GM19395 (cell line): ENCODE data around the gene PHAF1.
A peak's percentile ranks its signal among the peaks of the same experiment; 100 is the strongest.

Experiments used
- ATAC-seq: cut with Tn5 transposase; IDR thresholded peaks from one replicate; pipeline ENCODE4 v1.9.1; 2021; ENCODE audit warnings: mild to moderate bottlenecking, moderate library complexity; ENCODE audit not compliant: unreplicated experiment

The PHAF1 gene

GRCh38 chr16:67162506-67163163 lies 52.9 kb downstream of the PHAF1 start:
- no peak for ATAC-seq

DNA sequence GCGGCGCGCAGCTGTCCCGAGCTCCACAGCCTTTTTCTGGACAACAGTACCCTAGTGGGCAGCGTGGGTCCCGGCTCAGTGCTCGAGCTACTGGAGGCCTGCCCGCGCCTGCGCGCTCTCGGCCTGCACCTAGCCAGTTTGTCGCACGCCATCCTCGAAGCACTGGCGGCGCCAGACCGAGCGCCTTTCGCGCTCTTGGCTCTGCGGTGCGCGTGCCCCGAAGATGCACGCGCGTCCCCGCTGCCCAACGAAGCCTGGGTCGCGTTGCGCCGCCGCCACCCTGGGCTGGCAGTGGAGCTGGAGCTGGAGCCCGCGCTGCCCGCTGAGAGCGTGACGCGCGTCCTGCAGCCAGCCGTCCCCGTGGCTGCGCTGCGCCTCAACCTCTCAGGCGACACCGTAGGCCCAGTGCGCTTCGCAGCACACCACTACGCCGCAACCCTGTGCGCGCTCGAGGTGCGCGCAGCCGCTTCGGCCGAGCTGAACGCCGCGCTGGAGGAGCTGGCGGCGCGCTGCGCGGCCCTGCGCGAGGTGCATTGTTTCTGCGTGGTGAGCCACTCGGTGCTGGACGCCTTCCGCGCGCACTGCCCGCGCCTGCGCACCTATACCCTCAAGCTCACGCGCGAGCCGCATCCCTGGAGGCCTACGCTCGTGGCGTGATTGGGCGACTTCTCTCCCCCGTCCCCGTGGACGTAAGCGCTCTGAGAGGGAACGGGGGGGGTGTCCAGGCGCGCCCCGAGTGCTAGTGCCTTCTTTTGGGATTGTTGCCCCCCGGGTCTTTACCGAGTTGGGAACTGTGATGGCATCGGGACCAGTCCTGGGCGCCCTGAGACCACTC lies 53.6 kb downstream of the PHAF1 start:
- no peak for ATAC-seq

- no peak for ATAC-seq
Observed at GRCh38 chr16:67163999-67164558, 54.3 kb downstream of the PHAF1 start.

DNA sequence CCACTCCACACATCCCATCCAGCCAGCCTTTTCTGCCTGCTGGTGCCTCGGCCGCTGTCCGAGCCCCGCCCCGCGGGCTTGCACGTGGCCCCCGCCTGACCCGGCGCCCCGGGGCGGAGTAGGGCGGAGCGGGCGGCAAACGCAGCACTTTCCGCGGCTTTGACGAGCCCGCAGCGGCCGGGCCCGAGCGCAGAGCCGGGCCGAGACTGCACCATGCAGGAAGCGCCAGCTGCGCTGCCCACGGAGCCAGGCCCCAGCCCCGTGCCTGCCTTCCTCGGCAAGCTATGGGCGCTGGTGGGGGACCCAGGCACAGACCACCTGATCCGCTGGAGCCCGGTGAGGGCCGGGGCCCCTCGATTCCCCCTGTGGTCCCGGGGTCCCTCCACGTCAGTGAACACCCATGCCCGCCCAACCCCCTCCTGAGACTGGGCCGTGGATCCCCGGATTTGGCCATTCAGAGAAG lies 54.9 kb downstream of the PHAF1 start, which contains the start of gene HSF4:
TSS of gene HSF4 (plus strand) at position 147 of the 463 bp plus-strand sequence. CDS start at position 214, 67 bp downstream.
- no peak for ATAC-seq

DNA sequence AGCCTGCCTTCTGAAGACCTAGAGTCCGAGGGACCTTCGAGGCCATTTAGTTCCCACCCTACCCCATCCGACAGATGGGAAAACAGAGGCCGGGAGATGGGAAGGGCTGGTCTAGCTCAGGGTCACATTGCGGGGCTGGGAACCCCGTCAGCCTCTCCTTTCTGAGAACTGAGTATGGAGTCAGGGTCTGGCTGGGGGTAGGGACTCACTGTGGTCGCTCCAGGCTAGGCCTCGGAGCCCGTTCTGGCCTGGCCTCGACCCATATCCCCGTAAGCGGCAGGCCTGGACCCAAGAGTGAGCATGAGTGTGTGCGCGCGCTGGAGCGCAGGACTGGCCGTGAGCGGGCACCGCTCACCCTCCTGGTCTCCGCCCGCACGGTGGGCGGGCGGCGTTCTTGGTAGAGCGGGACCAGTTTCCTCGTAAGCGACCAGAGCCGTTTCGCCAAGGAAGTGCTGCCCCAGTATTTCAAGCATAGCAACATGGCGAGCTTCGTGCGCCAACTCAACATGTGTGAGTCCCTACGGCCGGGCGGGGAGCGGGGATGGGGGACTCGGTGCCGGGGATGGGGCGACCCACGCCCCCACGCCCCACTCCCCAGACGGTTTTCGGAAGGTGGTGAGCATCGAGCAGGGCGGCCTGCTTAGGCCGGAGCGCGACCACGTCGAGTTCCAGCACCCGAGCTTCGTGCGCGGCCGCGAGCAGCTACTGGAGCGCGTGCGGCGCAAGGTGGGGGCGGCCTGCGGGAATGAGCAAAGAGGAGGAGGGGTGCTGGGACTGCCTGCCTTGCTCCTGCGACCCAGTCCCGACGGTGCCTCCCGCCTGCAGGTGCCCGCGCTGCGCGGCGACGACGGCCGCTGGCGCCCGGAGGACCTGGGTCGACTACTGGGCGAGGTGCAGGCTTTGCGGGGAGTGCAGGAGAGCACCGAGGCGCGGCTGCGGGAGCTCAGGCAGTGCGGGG lies 55.7 kb downstream of the PHAF1 start:
- ATAC-seq: no peak

GRCh38 chr16:67166110-67166547 lies 56.4 kb downstream of the PHAF1 start:
- ATAC-seq: no peak

DNA sequence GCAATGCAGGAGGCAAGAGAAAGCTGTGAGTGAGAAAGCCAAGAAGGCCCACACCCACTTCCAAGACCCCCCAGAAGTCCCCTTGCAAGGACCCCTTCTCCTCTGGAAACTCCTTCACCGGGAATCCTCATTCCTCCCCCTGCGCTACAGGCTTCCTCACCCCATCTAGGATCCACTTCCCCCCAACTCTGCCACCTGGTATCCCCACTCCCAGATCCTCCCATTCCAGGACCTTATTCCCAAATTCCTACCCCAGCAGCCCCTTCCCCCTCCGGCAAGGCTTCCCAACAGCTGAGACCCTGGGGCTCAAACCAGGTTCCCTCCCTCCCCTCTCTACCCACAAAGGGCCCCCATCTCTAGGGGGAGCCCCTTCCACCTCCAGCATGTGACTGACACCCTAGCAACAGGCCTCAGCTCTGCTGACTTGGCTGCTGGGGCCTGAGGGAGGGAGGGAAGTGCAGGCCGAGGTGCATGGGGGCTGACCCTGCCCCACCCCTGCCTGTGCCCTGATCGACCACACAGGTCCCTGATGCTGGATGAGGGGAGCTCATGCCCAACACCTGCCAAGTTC lies 56.9 kb downstream of the PHAF1 start:
- ATAC-seq: no peak

- ATAC-seq: no peak
Observed at GRCh38 chr16:67167588-67167987, 57.8 kb downstream of the PHAF1 start.

- no peak for ATAC-seq
Observed at GRCh38 chr16:67169011-67169451, 59.3 kb downstream of the PHAF1 start.

DNA sequence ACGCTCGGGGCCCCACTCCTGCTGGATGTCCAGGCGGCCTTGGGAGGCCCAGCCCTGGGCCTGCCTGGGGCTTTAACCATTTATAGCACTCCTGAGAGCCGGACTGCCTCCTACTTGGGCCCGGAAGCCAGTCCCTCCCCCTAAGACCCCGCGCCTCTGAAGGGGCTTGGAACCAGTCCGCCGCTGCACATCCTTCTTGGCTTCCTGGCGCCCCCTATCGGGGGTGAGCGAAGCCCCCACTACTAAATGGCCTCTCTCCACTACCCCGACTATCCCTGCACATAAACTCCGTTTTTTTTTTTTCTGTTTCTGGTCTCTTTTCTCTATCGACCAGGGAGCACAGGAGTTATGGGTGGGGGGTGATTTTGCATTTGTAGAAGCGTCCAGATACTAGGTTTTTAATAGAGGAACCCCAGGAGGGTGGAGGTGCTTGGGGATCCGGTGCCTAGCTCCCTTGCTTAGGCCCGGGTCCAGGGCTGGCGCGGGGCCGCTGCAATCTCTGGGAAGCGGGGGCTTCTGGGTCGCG lies 60.0 kb downstream of the PHAF1 start:
- no peak for ATAC-seq

- peak; percentile 36 for ATAC-seq
Observed at GRCh38 chr16:67170168-67170948, 60.6 kb downstream of the PHAF1 start, which contains the start of gene NOL3. Gene NOL3 (plus strand): TSS chr16:67170538.

- no peak for ATAC-seq
Observed at GRCh38 chr16:67170949-67171649, 61.4 kb downstream of the PHAF1 start.

DNA sequence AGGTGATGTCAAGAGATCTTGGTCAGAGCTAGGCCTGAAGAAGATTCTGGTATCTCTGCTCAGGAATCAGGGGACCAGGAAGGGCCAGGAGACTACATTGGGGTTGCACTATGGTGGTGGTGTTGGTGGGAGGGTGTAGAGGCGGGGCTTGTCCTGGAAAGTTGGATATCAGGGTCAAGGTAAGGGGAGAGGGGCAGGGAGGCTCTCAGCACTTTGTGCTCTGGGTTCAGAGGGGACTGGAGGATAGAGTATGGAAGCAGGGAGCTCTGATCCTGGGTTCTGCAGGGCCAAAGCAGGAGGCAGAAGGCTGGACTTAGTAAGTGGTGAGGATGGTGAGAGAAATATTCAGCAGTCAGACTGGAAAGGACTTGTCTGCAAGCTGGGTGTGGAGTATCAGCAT lies 63.6 kb downstream of the PHAF1 start:
- ATAC-seq: no peak

DNA sequence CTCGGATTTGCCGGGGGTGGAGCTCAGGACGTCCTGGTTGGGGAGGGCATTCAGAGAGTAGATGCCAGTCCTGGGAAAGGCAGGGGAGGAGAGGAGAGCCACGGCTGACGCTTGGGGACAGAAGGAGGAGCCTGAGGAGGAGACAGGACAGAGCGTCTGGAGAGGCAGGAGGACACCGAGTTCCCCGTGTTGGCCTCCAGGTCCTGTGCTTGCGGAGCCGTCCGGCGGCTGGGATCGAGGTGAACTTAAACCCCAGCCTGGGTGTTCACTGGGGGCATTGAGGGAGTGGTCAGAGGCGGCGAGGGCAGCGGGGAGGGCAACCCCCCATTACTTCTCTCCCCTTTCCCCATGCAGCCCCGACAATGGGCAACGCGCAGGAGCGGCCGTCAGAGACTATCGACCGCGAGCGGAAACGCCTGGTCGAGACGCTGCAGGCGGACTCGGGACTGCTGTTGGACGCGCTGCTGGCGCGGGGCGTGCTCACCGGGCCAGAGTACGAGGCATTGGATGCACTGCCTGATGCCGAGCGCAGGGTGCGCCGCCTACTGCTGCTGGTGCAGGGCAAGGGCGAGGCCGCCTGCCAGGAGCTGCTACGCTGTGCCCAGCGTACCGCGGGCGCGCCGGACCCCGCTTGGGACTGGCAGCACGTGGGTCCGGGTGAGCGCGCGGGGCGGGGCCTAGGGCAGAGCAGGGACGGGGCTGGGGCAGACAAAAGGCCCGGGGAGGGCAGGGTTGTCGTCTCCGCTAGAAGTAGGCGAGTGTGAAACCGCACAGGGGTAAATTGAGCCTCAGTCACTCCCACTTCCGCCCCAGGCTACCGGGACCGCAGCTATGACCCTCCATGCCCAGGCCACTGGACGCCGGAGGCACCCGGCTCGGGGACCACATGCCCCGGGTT lies 64.3 kb downstream of the PHAF1 start:
- peak; percentile 42 for ATAC-seq

GRCh38 chr16:67174706-67175231 lies 65.0 kb downstream of the PHAF1 start:
- no peak for ATAC-seq

DNA sequence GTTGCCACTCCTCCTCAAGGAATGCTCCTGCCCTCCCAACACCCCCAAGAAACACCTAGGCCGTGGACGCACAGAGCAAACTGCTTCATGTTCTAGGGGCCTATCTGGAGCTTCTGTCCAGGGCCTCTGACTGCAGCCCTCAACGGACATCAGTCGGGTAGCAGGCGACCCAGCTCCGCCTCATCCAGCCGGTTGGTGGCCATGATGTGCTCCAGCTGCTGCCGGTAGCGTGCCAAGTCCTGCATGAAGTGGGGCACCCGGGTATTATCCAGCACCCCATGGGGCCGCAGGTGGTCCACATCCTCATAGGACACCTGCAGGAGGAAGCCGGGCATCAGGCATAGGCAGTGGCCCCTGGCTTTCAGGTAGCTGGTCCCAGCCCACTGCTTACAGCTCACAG lies 66.9 kb downstream of the PHAF1 start:
- ATAC-seq: no peak
